Mesendoderm (in vitro differentiated cells): ENCODE results near the gene RTN4.

ENCODE experiments used
- DNase-seq: peaks from one replicate; pipeline ENCODE4 v3.0.0; 2013
- H2AK5ac ChIP-seq: 2 replicates; pipeline ENCODE4 v1.6.1; 2013; ENCODE audit warnings: low read length, inconsistent platforms
- H2BK120ac ChIP-seq: 2 replicates; pipeline ENCODE4 v1.6.1; 2013; ENCODE audit warnings: low read depth, mild to moderate bottlenecking, low read length, moderate library complexity, mixed read lengths
- H2BK15ac ChIP-seq: replicated peaks from 2 replicates; pipeline ENCODE4 v1.6.1; 2013; ENCODE audit warnings: low read depth, mild to moderate bottlenecking, moderate library complexity
- H2BK5ac ChIP-seq: 2 replicates; pipeline ENCODE4 v1.6.1; 2013; ENCODE audit warnings: low read length, inconsistent platforms
- H3K18ac ChIP-seq: 2 replicates; pipeline ENCODE4 v1.6.1; 2013; ENCODE audit warnings: mild to moderate bottlenecking, low read length, mixed read lengths
- H3K23ac ChIP-seq: one replicate; pipeline ENCODE4 v1.6.1; 2013; ENCODE audit warnings: low read length
- H3K27ac ChIP-seq: 2 replicates; pipeline ENCODE4 v1.5.1; 2013; ENCODE audit warnings: low read depth, mild to moderate bottlenecking, inconsistent platforms, low read length, moderate library complexity
- H3K27me3 ChIP-seq: 2 replicates; pipeline ENCODE4 v1.6.1; 2013; ENCODE audit warnings: low read length, control low read depth, mild to moderate bottlenecking, inconsistent platforms; ENCODE audit not compliant: insufficient read depth, poor library complexity
- H3K36me3 ChIP-seq: 2 replicates; pipeline ENCODE4 v1.6.1; 2013; ENCODE audit warnings: low read length, inconsistent platforms; ENCODE audit not compliant: control insufficient read depth, insufficient read depth
- H3K4ac ChIP-seq: one replicate; pipeline ENCODE4 v1.6.1; 2013; ENCODE audit warnings: low read depth, mild to moderate bottlenecking, low read length, moderate library complexity
- H3K4me1 ChIP-seq: 2 replicates; pipeline ENCODE4 v1.6.1; 2013; ENCODE audit warnings: low read depth, low read length, inconsistent platforms; ENCODE audit not compliant: control insufficient read depth
- H3K4me2 ChIP-seq: 2 replicates; pipeline ENCODE4 v1.6.1; 2013; ENCODE audit warnings: low read length
- H3K4me3 ChIP-seq: 2 replicates; pipeline ENCODE4 v1.5.1; 2013; ENCODE audit warnings: mild to moderate bottlenecking, low read length
- H3K56ac ChIP-seq: one replicate; pipeline ENCODE4 v1.6.1; 2013; ENCODE audit warnings: low read length
- H3K79me1 ChIP-seq: 2 replicates; pipeline ENCODE4 v1.6.1; 2013; ENCODE audit warnings: low read length, inconsistent platforms
- H3K79me2 ChIP-seq: 2 replicates; pipeline ENCODE4 v1.6.1; 2013; ENCODE audit warnings: mild to moderate bottlenecking, low read length; ENCODE audit not compliant: control insufficient read depth, insufficient read depth
- H3K9ac ChIP-seq: 2 replicates; pipeline ENCODE4 v1.6.1; 2013; ENCODE audit warnings: low read length, inconsistent platforms
- H4K5ac ChIP-seq: one replicate; pipeline ENCODE4 v1.6.1; 2013; ENCODE audit warnings: low read length
- H4K8ac ChIP-seq: one replicate; pipeline ENCODE4 v1.6.1; 2013; ENCODE audit warnings: low read depth, mild to moderate bottlenecking, control low read depth, low read length, moderate library complexity
- WGBS: extraction: QIAGEN DNeasy Blood & Tissue Kit; methylation state at CpG from one replicate; pipeline ENCODE4 v1.1.7; 2013; ENCODE audit warnings: low lambda C conversion rate, missing lambda C conversion rate; ENCODE audit not compliant: insufficient coverage; ENCODE audit errors: extremely low coverage; 5-methylcytosine and 5-hydroxymethylcytosine counted together

The RTN4 gene

GRCh38 chr2:55063226-55063625, 13.0 kb upstream of the RTN4 start:
- H3K9ac ChIP-seq: no peak overlapping the region
- H2BK120ac ChIP-seq: no peak overlapping the region
- H3K56ac ChIP-seq: no peak overlapping the region
- H3K4ac ChIP-seq: no peak overlapping the region
- 100% methylated on average over 1 of the region's 6 CpGs for WGBS
- no peaks in the 10 kb centered on the region for H3K36me3 ChIP-seq
- no peak overlapping the region for H3K4me3 ChIP-seq
- no peak overlapping the region for H2BK5ac ChIP-seq
- no peaks in the 10 kb centered on the region for H3K79me1 ChIP-seq
- H3K18ac ChIP-seq: no peak overlapping the region
- H3K27ac ChIP-seq: no peak overlapping the region
- H3K79me2 ChIP-seq: no peaks in the 10 kb centered on the region
- no peak overlapping the region for H2BK15ac ChIP-seq
- H3K4me2 ChIP-seq: no peak overlapping the region
- H4K8ac ChIP-seq: no peak overlapping the region
- no peak for DNase-seq
- no peaks in the 10 kb centered on the region for H3K4me1 ChIP-seq
- no peak overlapping the region for H3K23ac ChIP-seq
- no peak overlapping the region for H4K5ac ChIP-seq
- no peaks in the 10 kb centered on the region for H3K27me3 ChIP-seq
- H2AK5ac ChIP-seq: no peak overlapping the region

- no CpG with 5 or more reads among the region's 1 CpG for WGBS
- Histone ChIP-seq H2AK5ac (no peak overlapping the region), H2BK5ac (no peak overlapping the region)
Observed at GRCh38 chr2:55062754-55063153, 12.5 kb upstream of the RTN4 start.

GRCh38 chr2:55061523-55062344, 11.5 kb upstream of the RTN4 start:
- Histone ChIP-seq H3K79me2 (no peaks in the 10 kb centered on the region), H2BK120ac (no peak overlapping the region), H3K4me3 (no peak overlapping the region), H3K36me3 (no peaks in the 10 kb centered on the region), H3K79me1 (no peaks in the 10 kb centered on the region), H3K4ac (no peak overlapping the region), H3K4me1 (no peaks in the 10 kb centered on the region), H4K5ac (no peak overlapping the region), H2AK5ac (no peak overlapping the region), H3K4me2 (no peak overlapping the region), H2BK15ac (no peak overlapping the region), H3K9ac (no peak overlapping the region), H4K8ac (no peak overlapping the region), H3K23ac (no peak overlapping the region), H3K18ac (no peak overlapping the region), H2BK5ac (no peak overlapping the region), H3K27me3 (no peaks in the 10 kb centered on the region), H3K27ac (no peak overlapping the region), H3K56ac (no peak overlapping the region)
- WGBS: no CpG with 5 or more reads among the region's 25 CpGs
- DNase-seq: no peak

More at GRCh38 chr2:55062754-55063153, 12.5 kb upstream of the RTN4 start:
- no peaks in the 10 kb centered on the region for H3K4me1 ChIP-seq
- no peak overlapping the region for H4K8ac ChIP-seq
- H4K5ac ChIP-seq: no peak overlapping the region
- H3K4ac ChIP-seq: no peak overlapping the region
- H3K9ac ChIP-seq: no peak overlapping the region
- no peak overlapping the region for H2BK120ac ChIP-seq
- H3K56ac ChIP-seq: no peak overlapping the region
- no peak overlapping the region for H3K4me3 ChIP-seq
- H3K79me2 ChIP-seq: no peaks in the 10 kb centered on the region
- H3K27me3 ChIP-seq: no peaks in the 10 kb centered on the region
- H2BK15ac ChIP-seq: no peak overlapping the region
- H3K18ac ChIP-seq: no peak overlapping the region
- no peak overlapping the region for H3K4me2 ChIP-seq
- no peak overlapping the region for H3K27ac ChIP-seq
- H3K36me3 ChIP-seq: no peaks in the 10 kb centered on the region
- H3K23ac ChIP-seq: no peak overlapping the region
- H3K79me1 ChIP-seq: no peaks in the 10 kb centered on the region
- no peak for DNase-seq

GRCh38 chr2:55059793-55060192, 9.5 kb upstream of the RTN4 start:
- no peak overlapping the region for H3K4ac ChIP-seq
- no CpG with 5 or more reads among the region's 4 CpGs for WGBS
- no peak overlapping the region for H3K56ac ChIP-seq
- H2BK5ac ChIP-seq: no peak overlapping the region
- peak; percentile 74 for DNase-seq
- no peak overlapping the region for H3K23ac ChIP-seq
- no peak overlapping the region for H3K27ac ChIP-seq
- H3K18ac ChIP-seq: no peak overlapping the region
- no peak overlapping the region for H2AK5ac ChIP-seq
- H3K79me1 ChIP-seq: no peaks in the 10 kb centered on the region
- H3K9ac ChIP-seq: no peak overlapping the region
- no peak overlapping the region for H2BK120ac ChIP-seq
- H4K8ac ChIP-seq: no peak overlapping the region
- no peak overlapping the region for H4K5ac ChIP-seq
- H3K4me2 ChIP-seq: no peak overlapping the region
- no peak overlapping the region for H3K4me3 ChIP-seq
- H3K79me2 ChIP-seq: no peaks in the 10 kb centered on the region
- no peaks in the 10 kb centered on the region for H3K4me1 ChIP-seq
- H2BK15ac ChIP-seq: no peak overlapping the region
- no peaks in the 10 kb centered on the region for H3K27me3 ChIP-seq
- no peaks in the 10 kb centered on the region for H3K36me3 ChIP-seq

- no peaks in the 10 kb centered on the region for H3K79me1 ChIP-seq
- H3K9ac ChIP-seq: no peak overlapping the region
- no peaks in the 10 kb centered on the region for H3K27me3 ChIP-seq
- no peak overlapping the region for H2BK15ac ChIP-seq
- H3K4ac ChIP-seq: no peak overlapping the region
- no peaks in the 10 kb centered on the region for H3K4me1 ChIP-seq
- DNase-seq: peak; percentile 80
- no peak overlapping the region for H3K4me2 ChIP-seq
- no peak overlapping the region for H3K18ac ChIP-seq
- H4K5ac ChIP-seq: no peak overlapping the region
- WGBS: no CpG with 5 or more reads among the region's 3 CpGs
- no peak overlapping the region for H2BK5ac ChIP-seq
- no peak overlapping the region for H3K27ac ChIP-seq
- H3K56ac ChIP-seq: no peak overlapping the region
- no peak overlapping the region for H3K23ac ChIP-seq
- H2AK5ac ChIP-seq: no peak overlapping the region
- H4K8ac ChIP-seq: no peak overlapping the region
- no peaks in the 10 kb centered on the region for H3K79me2 ChIP-seq
- H3K4me3 ChIP-seq: no peak overlapping the region
- H3K36me3 ChIP-seq: no peaks in the 10 kb centered on the region
- no peak overlapping the region for H2BK120ac ChIP-seq
Observed at GRCh38 chr2:55057474-55057873, 7.2 kb upstream of the RTN4 start.
